ENCODE results near the gene ZNF615. TPM values are rescaled to one million over a fixed set of nuclear protein-coding genes. Genes with fewer than 3 reads are reported as not detected.
A peak's percentile ranks its signal among the peaks of the same experiment; 100 is the strongest.
"Not testable (repeated sequence)": the region's sequence is repeated elsewhere in the genome, so short reads cannot be mapped to it uniquely, and the experiment has no call there.

ZNF615 gene
- total RNA-seq, 1 donor from 2014 or later = 14.4 TPM

DNA sequence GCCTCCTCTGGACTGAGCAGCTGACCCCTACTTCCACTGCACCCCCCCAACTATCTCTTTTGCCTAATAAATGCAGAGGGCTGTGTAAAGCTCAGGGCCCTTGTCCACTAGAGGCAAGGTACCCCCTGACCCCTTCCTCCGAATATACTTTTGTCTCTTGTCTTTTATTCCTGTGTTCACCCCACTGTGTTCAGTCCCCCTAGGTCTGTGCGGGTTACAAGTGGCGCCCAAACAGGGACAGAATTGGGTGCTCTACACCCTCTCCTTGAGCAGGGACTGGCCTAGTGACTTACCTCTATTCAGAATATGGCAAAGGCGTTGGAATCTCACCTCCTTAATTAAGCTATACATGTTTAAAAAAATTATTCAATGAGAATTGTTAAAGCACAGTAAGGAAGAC is 36.4 kb downstream of the ZNF615 start:
- H3K27me3 ChIP-seq = no peaks in the 10 kb centered on the region
- intact Hi-C loops (cut with DNase I) = no loop called here
- ATAC-seq (no peak), DNase-seq (no peak)
- TF ChIP-seq CTCF (IDR thresholded peaks at IDR 0.05) = no peak
- no peak overlapping the region for H3K4me3 ChIP-seq
- peaks cover 56% of the 10 kb centered on the region for H3K36me3 ChIP-seq
- no peak overlapping the region for H3K27ac ChIP-seq
- H3K4me1 ChIP-seq = no peaks in the 10 kb centered on the region
- peaks cover 92% of the 10 kb centered on the region for H3K9me3 ChIP-seq

DNA sequence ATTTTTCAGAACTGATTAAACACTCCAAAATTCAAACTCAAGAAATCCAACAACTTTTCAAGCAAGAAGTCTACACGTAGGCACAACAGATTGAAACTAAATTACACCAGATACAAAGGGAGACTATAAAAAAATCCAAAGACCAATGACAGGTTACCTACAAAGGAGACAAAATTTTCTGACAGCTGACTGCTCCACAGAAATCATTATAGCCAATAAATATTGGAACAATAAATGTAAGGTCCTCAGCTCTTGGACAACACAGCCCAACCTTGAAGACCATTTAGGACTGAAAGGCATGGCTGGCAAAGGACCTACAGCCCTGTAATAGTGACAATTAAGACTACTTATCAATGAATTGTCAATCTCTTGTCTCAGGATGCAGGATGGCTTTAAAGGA is 37.3 kb downstream of the ZNF615 start:
- Histone ChIP-seq H3K9me3 (peaks cover 87% of the 10 kb centered on the region), H3K4me1 (no peaks in the 10 kb centered on the region), H3K27me3 (no peaks in the 10 kb centered on the region), H3K36me3 (peaks cover 65% of the 10 kb centered on the region), H3K4me3 (no peak overlapping the region), H3K27ac (no peak overlapping the region)
- no peak for DNase-seq
- intact Hi-C loops (cut with DNase I) = no loop called here
- ATAC-seq = no peak
- no peak for TF ChIP-seq CTCF (IDR thresholded peaks at IDR 0.05)

- Histone ChIP-seq H3K4me1 (no peaks in the 10 kb centered on the region), H3K9me3 (peaks cover 88% of the 10 kb centered on the region), H3K27me3 (no peaks in the 10 kb centered on the region), H3K36me3 (peaks cover 47% of the 10 kb centered on the region), H3K27ac (no peak overlapping the region), H3K4me3 (no peak overlapping the region)
- no peak for TF ChIP-seq CTCF (IDR thresholded peaks at IDR 0.05)
- ATAC-seq = no peak
- intact Hi-C loops (cut with DNase I) = no loop called here
- no peak for DNase-seq
These were observed 42.4 kb downstream of the ZNF615 start for GRCh38 chr19:51965583-51965982.

DNA sequence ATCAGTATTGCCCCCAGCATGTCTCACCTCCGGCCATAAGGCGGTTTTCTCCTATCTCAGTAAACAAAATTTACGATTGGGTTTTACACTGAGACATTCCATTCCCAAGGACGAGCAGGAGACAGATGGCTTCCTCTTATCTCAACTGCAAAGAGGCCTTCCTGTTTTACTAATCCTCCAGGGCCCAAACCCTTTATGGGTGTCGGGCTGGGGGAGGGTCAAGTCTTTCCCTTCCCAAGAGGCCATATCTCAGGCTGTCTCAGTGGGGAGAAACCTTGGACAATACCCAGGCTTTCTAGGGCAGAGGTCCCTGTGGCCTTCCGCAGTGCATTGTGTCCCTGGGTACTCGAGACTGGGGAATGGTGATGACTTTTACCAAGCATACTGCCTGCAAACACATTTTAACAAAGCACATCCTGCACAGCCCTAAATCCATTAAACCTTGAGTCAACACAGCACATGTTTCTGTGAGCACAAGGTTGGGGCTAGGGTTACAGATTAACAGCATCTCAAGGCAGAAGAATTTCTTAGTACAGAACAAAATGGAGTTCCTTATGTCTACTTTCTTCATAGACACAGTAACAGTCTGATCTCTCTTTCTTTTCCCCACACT is 47.3 kb downstream of the ZNF615 start:
- H3K27me3 ChIP-seq; ATAC-seq; intact Hi-C loops (cut with DNase I); H3K27ac ChIP-seq; H3K4me3 ChIP-seq; DNase-seq; H3K4me1 ChIP-seq: not testable (repeated sequence)
- Histone ChIP-seq H3K36me3 (peaks cover 11% of the 10 kb centered on the region), H3K9me3 (peaks cover 53% of the 10 kb centered on the region)

- no peak overlapping the region for H3K4me3 ChIP-seq
- no peak for TF ChIP-seq CTCF (IDR thresholded peaks at IDR 0.05)
- no peak overlapping the region for H3K27ac ChIP-seq
- no peaks in the 10 kb centered on the region for H3K27me3 ChIP-seq
- no peaks in the 10 kb centered on the region for H3K4me1 ChIP-seq
- H3K9me3 ChIP-seq = peaks cover 53% of the 10 kb centered on the region
- ATAC-seq (no peak), DNase-seq (no peak)
- intact Hi-C loops (cut with DNase I) = no loop called here
- peaks cover 2% of the 10 kb centered on the region for H3K36me3 ChIP-seq
These were observed 48.2 kb downstream of the ZNF615 start for GRCh38 chr19:51959791-51960190.

- H3K27me3 ChIP-seq; H3K27ac ChIP-seq; H3K4me1 ChIP-seq; intact Hi-C loops (cut with DNase I); ATAC-seq; H3K36me3 ChIP-seq; DNase-seq; H3K4me3 ChIP-seq: not testable (repeated sequence)
- H3K9me3 ChIP-seq = peaks cover 39% of the 10 kb centered on the region
These were observed 50.2 kb downstream of the ZNF615 start for GRCh38 chr19:51957846-51958245.

DNA sequence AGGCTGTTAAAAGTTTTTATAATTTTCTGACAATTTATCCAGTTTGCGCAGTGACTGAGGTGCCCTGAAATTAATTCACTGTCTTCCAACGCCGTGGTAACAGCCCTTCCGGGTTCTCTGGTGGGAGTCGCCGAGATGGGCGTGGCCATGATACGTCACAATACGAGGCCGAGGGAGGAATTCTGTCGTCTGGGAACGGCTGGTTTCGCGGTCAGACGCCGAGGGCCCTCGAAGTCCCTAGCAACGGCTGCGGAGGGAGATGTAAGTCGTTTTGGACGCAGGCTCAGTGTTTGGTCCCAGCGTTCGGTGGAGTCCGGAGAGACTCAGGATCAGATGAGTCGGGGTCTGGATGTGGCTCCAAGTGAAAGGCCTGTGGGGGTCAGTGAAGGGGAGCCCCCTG is 59.0 kb downstream of the ZNF615 start:
- peaks cover 10% of the 10 kb centered on the region for H3K36me3 ChIP-seq
- no peak for DNase-seq
- H3K27me3 ChIP-seq = no peaks in the 10 kb centered on the region
- no peaks in the 10 kb centered on the region for H3K4me1 ChIP-seq
- TF ChIP-seq CTCF (IDR thresholded peaks at IDR 0.05) = no peak
- peak overlapping the region; percentile 25 for H3K4me3 ChIP-seq
- ATAC-seq = no peak
- intact Hi-C loops (cut with DNase I) = no loop called here
- H3K9me3 ChIP-seq = peaks cover 63% of the 10 kb centered on the region
- H3K27ac ChIP-seq = no peak overlapping the region

Measured in upper lobe of right lung (tissue), 1 donor.